Measurements from ENCODE around the gene SLC35A2.
"Not testable (repeated sequence)": the region's sequence is repeated elsewhere in the genome, so short reads cannot be mapped to it uniquely, and the experiment has no call there.

Gene SLC35A2

GRCh38 chrX:48891402-48892288 is 19.8 kb downstream of the SLC35A2 start:
- Histone ChIP-seq H3K27ac (peak overlapping the region; percentile 76), H3K9me3 (ENCODE audit: severe bottlenecking) (no peaks in the 10 kb centered on the region), H3K36me3 (peaks cover 9% of the 10 kb centered on the region), H3K4me3 (ENCODE audit: low read depth, low read length) (peak overlapping the region; percentile 53), H3K27me3 (ENCODE audit: insufficient read depth, low read depth, severe bottlenecking) (peaks cover 4% of the 10 kb centered on the region)
- peak; percentile 92 for DNase-seq
- TF ChIP-seq, protein P1, sequence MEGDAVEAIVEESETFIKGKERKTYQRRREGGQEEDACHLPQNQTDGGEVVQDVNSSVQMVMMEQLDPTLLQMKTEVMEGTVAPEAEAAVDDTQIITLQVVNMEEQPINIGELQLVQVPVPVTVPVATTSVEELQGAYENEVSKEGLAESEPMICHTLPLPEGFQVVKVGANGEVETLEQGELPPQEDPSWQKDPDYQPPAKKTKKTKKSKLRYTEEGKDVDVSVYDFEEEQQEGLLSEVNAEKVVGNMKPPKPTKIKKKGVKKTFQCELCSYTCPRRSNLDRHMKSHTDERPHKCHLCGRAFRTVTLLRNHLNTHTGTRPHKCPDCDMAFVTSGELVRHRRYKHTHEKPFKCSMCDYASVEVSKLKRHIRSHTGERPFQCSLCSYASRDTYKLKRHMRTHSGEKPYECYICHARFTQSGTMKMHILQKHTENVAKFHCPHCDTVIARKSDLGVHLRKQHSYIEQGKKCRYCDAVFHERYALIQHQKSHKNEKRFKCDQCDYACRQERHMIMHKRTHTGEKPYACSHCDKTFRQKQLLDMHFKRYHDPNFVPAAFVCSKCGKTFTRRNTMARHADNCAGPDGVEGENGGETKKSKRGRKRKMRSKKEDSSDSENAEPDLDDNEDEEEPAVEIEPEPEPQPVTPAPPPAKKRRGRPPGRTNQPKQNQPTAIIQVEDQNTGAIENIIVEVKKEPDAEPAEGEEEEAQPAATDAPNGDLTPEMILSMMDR (IDR thresholded peaks at IDR 0.05; ENCODE audit: low read depth, low read length), result peak; percentile 59

DNA sequence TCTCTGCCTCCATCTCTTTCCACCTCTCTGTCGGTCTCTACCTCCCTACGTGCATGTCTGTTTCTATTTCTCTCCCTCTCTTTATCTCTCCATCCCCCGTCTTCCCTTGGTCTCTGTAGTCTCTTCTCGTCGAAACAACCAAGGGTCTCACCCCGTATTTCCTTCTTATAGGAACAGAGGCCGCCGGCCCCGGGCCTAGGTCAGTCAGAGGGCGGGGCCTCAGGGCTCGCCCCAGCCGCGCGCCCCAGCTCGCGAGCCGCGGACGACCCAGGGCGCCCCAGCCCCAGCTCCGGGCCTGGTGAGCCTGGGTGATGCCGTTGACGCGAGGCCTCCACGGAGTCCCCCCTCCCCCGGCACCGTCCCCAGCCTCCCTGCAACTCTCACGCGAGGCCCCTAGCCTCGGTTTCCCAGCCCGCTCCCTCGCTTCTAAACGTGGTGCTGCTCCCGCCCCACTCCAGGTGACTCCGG is 20.5 kb downstream of the SLC35A2 start:
- no peak for DNase-seq
- no peaks in the 10 kb centered on the region for H3K9me3 ChIP-seq (ENCODE audit: severe bottlenecking)
- peaks cover 4% of the 10 kb centered on the region for H3K27me3 ChIP-seq (ENCODE audit: insufficient read depth, low read depth, severe bottlenecking)
- H3K27ac ChIP-seq, result peak overlapping the region; percentile 76
- peaks cover 9% of the 10 kb centered on the region for H3K36me3 ChIP-seq
- TF ChIP-seq, protein P1 (IDR thresholded peaks at IDR 0.05; ENCODE audit: low read depth, low read length), result no peak
- peak overlapping the region; percentile 53 for H3K4me3 ChIP-seq (ENCODE audit: low read depth, low read length)

DNA sequence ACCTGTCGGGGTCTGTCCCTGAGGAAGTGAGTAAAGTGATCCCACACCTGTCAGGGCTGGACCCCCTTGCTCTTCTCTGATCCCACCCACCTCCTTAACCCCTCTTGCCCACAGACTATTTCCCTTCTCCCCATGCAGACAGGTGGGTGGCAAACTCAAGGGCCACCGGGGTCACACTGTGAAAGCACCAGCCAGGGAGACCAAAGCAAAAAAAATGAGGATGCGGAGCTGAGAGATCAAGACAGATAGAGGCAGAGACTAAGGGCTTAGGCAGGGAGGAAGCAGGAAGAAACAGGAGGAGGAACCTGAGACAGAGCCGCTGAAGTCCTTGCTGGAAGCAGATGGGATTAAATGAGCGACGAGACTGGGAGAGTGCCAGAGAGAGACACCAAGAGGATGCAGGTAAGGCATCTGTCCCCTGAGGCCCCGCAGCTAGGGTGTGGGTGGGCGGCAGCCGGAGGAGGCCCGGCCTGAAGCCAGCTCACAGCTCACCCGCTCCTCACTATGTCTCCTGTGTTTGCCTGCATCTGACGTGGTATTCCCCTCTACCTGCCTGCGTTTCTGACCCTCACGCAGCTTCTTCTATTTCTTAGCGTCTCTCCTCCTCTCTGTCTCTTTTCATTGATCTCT is 21.0 kb downstream of the SLC35A2 start:
- TF ChIP-seq, protein P1 (IDR thresholded peaks at IDR 0.05; ENCODE audit: low read depth, low read length), result no peak
- Histone ChIP-seq H3K9me3 (ENCODE audit: severe bottlenecking) (no peaks in the 10 kb centered on the region), H3K4me3 (ENCODE audit: low read depth, low read length) (peak overlapping the region; percentile 53), H3K36me3 (peaks cover 9% of the 10 kb centered on the region), H3K27me3 (ENCODE audit: insufficient read depth, low read depth, severe bottlenecking) (peaks cover 4% of the 10 kb centered on the region), H3K27ac (peak overlapping the region; percentile 76)
- DNase-seq, result peak; percentile 56

- not testable (repeated sequence) for H3K36me3 ChIP-seq; H3K4me3 ChIP-seq (ENCODE audit: low read depth, low read length); H3K27ac ChIP-seq; H3K9me3 ChIP-seq (ENCODE audit: severe bottlenecking); DNase-seq; H3K27me3 ChIP-seq (ENCODE audit: insufficient read depth, low read depth, severe bottlenecking)
Measured at GRCh38 chrX:48886586-48886985, 24.9 kb downstream of the SLC35A2 start.

DNA sequence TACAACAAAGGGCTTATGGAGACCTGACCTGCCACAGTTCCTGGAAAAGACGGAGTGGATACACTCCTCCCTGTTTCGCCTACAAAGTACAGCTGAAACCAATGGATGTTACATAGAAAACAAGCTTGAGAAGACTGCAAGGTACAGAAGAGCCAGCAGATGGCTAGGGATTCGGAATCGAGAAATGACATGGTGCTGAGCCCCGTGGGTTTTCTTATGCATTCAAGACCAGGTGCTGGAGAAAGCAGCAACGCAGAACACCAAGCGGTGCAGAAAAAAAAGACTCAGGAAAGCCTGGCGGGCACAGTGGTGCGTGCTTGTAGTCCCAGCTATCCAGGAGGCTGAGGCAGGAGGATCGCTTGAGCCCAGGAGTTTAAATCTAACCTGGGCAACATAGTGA is 27.7 kb downstream of the SLC35A2 start:
- TF ChIP-seq, protein P1 (IDR thresholded peaks at IDR 0.05; ENCODE audit: low read depth, low read length), result no peak
- Histone ChIP-seq H3K4me3 (ENCODE audit: low read depth, low read length) (no peak overlapping the region), H3K27ac (no peak overlapping the region), H3K36me3 (no peaks in the 10 kb centered on the region), H3K27me3 (ENCODE audit: insufficient read depth, low read depth, severe bottlenecking) (peaks cover 5% of the 10 kb centered on the region), H3K9me3 (ENCODE audit: severe bottlenecking) (no peaks in the 10 kb centered on the region)
- DNase-seq, result no peak

- H3K27ac ChIP-seq; H3K4me3 ChIP-seq (ENCODE audit: low read depth, low read length); H3K9me3 ChIP-seq (ENCODE audit: severe bottlenecking); H3K27me3 ChIP-seq (ENCODE audit: insufficient read depth, low read depth, severe bottlenecking); DNase-seq; H3K36me3 ChIP-seq: not testable (repeated sequence)
Measured at GRCh38 chrX:48876944-48877343, 34.5 kb downstream of the SLC35A2 start.

DNA sequence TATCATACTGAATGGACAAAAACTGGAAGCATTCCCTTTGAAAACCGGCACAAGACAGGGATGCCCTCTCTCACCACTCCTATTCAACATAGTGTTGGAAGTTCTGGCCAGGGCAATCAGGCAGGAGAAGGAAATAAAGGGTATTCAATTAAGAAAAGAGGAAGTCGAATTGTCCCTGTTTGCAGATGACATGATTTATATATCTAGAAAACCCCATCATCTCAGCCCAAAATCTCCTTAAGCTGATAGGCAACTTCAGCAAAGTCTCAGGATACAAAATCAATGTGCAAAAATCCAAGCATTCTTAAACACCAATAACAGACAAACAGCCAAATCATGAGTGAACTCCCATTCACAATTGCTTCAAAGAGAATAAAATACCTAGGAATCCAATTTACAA is 39.4 kb downstream of the SLC35A2 start:
- not testable (repeated sequence) for H3K4me3 ChIP-seq (ENCODE audit: low read depth, low read length); H3K27ac ChIP-seq; H3K9me3 ChIP-seq (ENCODE audit: severe bottlenecking); H3K36me3 ChIP-seq; DNase-seq; H3K27me3 ChIP-seq (ENCODE audit: insufficient read depth, low read depth, severe bottlenecking)
